Keratinocyte (primary cell): Measurements from ENCODE around the gene VPS37C. TPM values are rescaled to one million over a fixed set of nuclear protein-coding genes. Genes with fewer than 3 reads are reported as not detected.

Experiments
- DNase-seq: peaks from one replicate; pipeline ENCODE4 v3.0.0-alpha.2; 2011; ENCODE audit warnings: low read depth, missing footprints, low spot score
- FAIRE-seq: peaks from 2 replicates; lab custom pipeline; 2011; peaks lifted over from hg19 to GRCh38; lab: Jason Lieb, UNC
- H2AFZ ChIP-seq: 2 replicates; pipeline ENCODE4 v1.6.0; 2012; ENCODE audit warnings: low read length, control low read depth, inconsistent platforms; ENCODE audit not compliant: control insufficient read depth
- H3K27ac ChIP-seq: 2 replicates; pipeline ENCODE4 v1.5.1; 2011; ENCODE audit warnings: low read length; ENCODE audit not compliant: control insufficient read depth, insufficient read depth
- H3K27me3 ChIP-seq: 3 replicates; pipeline ENCODE4 v1.6.0; 2011; ENCODE audit warnings: low read length; ENCODE audit not compliant: control insufficient read depth, insufficient read depth; ENCODE audit errors: extremely low read depth
- H3K36me3 ChIP-seq, 2 experiments: 2 replicates in 1 of 2; 3 replicates in 1 of 2; pipeline ENCODE4 v1.5.1; 2011; ENCODE audit warnings: low read length in 2 of 2, mild to moderate bottlenecking in 1 of 2; ENCODE audit not compliant: control insufficient read depth in 2 of 2, insufficient read depth in 2 of 2; ENCODE audit errors: extremely low read depth in 1 of 2
- H3K4me1 ChIP-seq: 3 replicates; pipeline ENCODE4 v1.5.1; 2011; ENCODE audit warnings: low read length; ENCODE audit not compliant: control insufficient read depth, insufficient read depth; ENCODE audit errors: extremely low read depth
- H3K4me2 ChIP-seq: 3 replicates; pipeline ENCODE4 v1.6.0; 2011; ENCODE audit warnings: low read depth, low read length; ENCODE audit not compliant: control insufficient read depth, insufficient read depth; ENCODE audit errors: extremely low read depth
- H3K4me3 ChIP-seq, 3 experiments: fragments of 200-600 bp in 1 of 3; sonication (generic) in 1 of 3; 2 replicates in 2 of 3; 3 replicates in 1 of 3; pipeline ENCODE4 v1.5.1; 2011 to 2016; ENCODE audit warnings: low read length in 3 of 3, mild to moderate bottlenecking in 3 of 3, control low read depth in 2 of 3, inconsistent platforms in 1 of 3, low read depth in 1 of 3, mixed read lengths in 1 of 3, mixed run types in 1 of 3, moderate library complexity in 1 of 3; ENCODE audit not compliant: control insufficient read depth in 2 of 3, insufficient read depth in 2 of 3; ENCODE audit errors: extremely low read depth in 1 of 3
- H3K79me2 ChIP-seq: 2 replicates; pipeline ENCODE4 v1.6.0; 2012; ENCODE audit warnings: low read length; ENCODE audit not compliant: control insufficient read depth, insufficient read depth
- H3K9ac ChIP-seq: 3 replicates; pipeline ENCODE4 v1.6.0; 2011; ENCODE audit warnings: low read length; ENCODE audit not compliant: control insufficient read depth, insufficient read depth; ENCODE audit errors: extremely low read depth
- H3K9me1 ChIP-seq: 3 replicates; pipeline ENCODE4 v1.6.0; 2011; ENCODE audit warnings: low read length; ENCODE audit not compliant: control insufficient read depth, insufficient read depth; ENCODE audit errors: extremely low read depth
- H3K9me3 ChIP-seq: 2 replicates; pipeline ENCODE4 v1.5.1; 2012; ENCODE audit warnings: low read depth, low read length; ENCODE audit not compliant: control insufficient read depth
- H4K20me1 ChIP-seq: 3 replicates; pipeline ENCODE4 v1.6.0; 2011; ENCODE audit warnings: low read length; ENCODE audit not compliant: control insufficient read depth, insufficient read depth; ENCODE audit errors: extremely low read depth
- EZH2 ChIP-seq: IDR thresholded peaks from one replicate; pipeline ENCODE4 v1.6.1; 2012; ENCODE audit warnings: inconsistent platforms, mild to moderate bottlenecking, low read length, moderate library complexity
- dilution Hi-C: fragments of 300-500 bp; cut with MboI; formaldehyde crosslinking; loops from one replicate; pipeline ENCODE4 v1.7.0; 2020; ENCODE audit warnings: low sequenced_read_pairs; ENCODE audit not compliant: extremely low pct_ligation_motif_present
- polyA plus RNA-seq, 5 experiments: library from polyadenylated mRNA; depleted of rRNA in 3 of 5; stranded (reverse) in 3 of 5; stranded (forward) in 1 of 5; unstranded in 1 of 5; fragments of >200 nt; gene quantifications; 1 replicate in 1 of 5; 2 replicates in 3 of 5; 3 replicates in 1 of 5; pipeline versions ENCODE4 v1.2.1 to v1.2.3, GENCODE V29; 2011 to 2012; ENCODE audit warnings: missing spikeins in 2 of 5, low read depth in 1 of 5, low replicate concordance in 1 of 5
- TF ChIP-seq, protein P1 (sequence below), 3 experiments: IDR thresholded peaks in 1 of 3; conservative IDR thresholded peaks in 1 of 3; optimal IDR thresholded peaks in 1 of 3; 2 replicates in 2 of 3; 3 replicates in 1 of 3; pipeline versions ENCODE3 to v1.5.1; 2011; ENCODE audit warnings: low read length in 3 of 3, mild to moderate bottlenecking in 3 of 3, moderate library complexity in 2 of 3, control low read depth in 1 of 3, inconsistent platforms in 1 of 3; ENCODE audit not compliant: insufficient read depth in 2 of 3; ENCODE audit errors: extremely low read depth in 1 of 3

Gene VPS37C
- polyA plus RNA-seq, 1 donor (not counting 4 experiments of a cell fraction or from before 2014, with no cell fraction given) = 8.0 TPM

DNA sequence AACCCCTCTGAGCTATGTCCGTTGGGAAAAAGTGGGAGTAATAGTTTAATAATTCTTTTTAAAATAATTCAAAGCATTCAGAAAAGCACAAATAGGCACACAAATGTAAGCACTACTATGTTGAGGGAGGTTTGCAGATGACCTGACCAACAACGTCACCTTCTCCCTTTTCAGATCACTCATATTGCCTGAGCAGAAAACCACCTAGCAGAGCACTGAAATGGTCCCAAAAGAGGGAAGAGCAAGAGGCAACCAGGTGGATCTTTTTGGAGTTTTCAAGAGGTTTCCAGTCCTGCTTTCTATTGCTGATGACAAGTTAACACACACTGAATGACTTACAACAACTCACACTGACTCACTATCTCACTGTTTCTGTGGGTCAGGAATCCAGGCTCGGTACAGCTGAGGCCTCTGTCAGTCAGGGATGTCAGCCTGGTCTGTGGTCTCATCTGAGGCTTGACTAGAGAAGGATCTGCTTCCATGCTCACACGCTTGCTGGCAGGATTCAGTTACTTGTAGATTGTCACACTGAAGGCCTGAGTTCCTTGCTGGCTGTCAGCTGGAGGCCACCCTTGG, 37.8 kb upstream of the VPS37C start:
- Histone ChIP-seq H3K4me2 (no peak overlapping the region), H3K79me2 (no peaks in the 10 kb centered on the region), H3K9me3 (no peaks in the 10 kb centered on the region), H3K27ac (no peak overlapping the region), H2AFZ (no peak overlapping the region), H3K4me1 (no peaks in the 10 kb centered on the region), H3K9me1 (no peaks in the 10 kb centered on the region), H3K4me3 (no peak overlapping the region), H3K9ac (no peak overlapping the region), H3K36me3 (no peaks in the 10 kb centered on the region), H3K27me3 (peaks cover 10% of the 10 kb centered on the region), H4K20me1 (no peaks in the 10 kb centered on the region)
- dilution Hi-C loops = no loop called here
- DNase-seq (no peak), FAIRE-seq (no peak)
- no peak for TF ChIP-seq EZH2
- TF ChIP-seq, protein P1, sequence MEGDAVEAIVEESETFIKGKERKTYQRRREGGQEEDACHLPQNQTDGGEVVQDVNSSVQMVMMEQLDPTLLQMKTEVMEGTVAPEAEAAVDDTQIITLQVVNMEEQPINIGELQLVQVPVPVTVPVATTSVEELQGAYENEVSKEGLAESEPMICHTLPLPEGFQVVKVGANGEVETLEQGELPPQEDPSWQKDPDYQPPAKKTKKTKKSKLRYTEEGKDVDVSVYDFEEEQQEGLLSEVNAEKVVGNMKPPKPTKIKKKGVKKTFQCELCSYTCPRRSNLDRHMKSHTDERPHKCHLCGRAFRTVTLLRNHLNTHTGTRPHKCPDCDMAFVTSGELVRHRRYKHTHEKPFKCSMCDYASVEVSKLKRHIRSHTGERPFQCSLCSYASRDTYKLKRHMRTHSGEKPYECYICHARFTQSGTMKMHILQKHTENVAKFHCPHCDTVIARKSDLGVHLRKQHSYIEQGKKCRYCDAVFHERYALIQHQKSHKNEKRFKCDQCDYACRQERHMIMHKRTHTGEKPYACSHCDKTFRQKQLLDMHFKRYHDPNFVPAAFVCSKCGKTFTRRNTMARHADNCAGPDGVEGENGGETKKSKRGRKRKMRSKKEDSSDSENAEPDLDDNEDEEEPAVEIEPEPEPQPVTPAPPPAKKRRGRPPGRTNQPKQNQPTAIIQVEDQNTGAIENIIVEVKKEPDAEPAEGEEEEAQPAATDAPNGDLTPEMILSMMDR (optimal IDR thresholded peaks at IDR 0.05 in 1 of 3, IDR thresholded peaks at IDR 0.05 in 1 of 3, conservative IDR thresholded peaks at IDR 0.05 in 1 of 3; ENCODE audit: extremely low read depth in 1 of 3, insufficient read depth in 2 of 3, low read length in 3 of 3) = no peak

DNA sequence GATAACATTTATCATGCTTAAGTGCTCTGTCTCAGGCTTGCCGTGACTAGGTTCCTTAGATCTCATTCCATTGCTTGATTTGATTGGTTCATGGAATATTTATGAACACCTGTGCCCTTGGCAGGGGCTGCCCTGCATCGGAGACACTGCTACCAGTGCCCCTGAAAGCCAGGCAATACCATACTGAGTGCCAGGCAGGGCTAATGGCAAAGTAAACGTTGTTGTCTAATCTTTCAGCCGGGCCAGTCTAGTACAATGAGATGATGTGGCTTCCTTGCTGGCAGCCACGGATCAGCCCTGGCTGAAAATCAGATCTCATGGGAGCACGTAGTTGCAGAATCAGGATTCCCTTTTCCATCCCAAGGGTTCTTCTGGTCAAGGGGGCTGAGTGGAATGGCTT, 37.1 kb upstream of the VPS37C start:
- Histone ChIP-seq H3K9me1 (no peaks in the 10 kb centered on the region), H3K79me2 (no peaks in the 10 kb centered on the region), H3K9ac (no peak overlapping the region), H3K4me1 (no peaks in the 10 kb centered on the region), H3K36me3 (no peaks in the 10 kb centered on the region), H3K9me3 (no peaks in the 10 kb centered on the region), H3K27ac (no peak overlapping the region), H3K27me3 (peaks cover 14% of the 10 kb centered on the region), H3K4me3 (no peak overlapping the region), H2AFZ (no peak overlapping the region), H4K20me1 (no peaks in the 10 kb centered on the region), H3K4me2 (no peak overlapping the region)
- dilution Hi-C loops = no loop called here
- TF ChIP-seq, protein P1 (optimal IDR thresholded peaks at IDR 0.05 in 1 of 3, IDR thresholded peaks at IDR 0.05 in 1 of 3, conservative IDR thresholded peaks at IDR 0.05 in 1 of 3; ENCODE audit: extremely low read depth in 1 of 3, insufficient read depth in 2 of 3, low read length in 3 of 3) = no peak
- TF ChIP-seq EZH2 = no peak
- FAIRE-seq (no peak), DNase-seq (no peak)
